CD1c-positive myeloid dendritic cell (primary cell): ENCODE data around the gene CHIC2.
"Not testable (repeated sequence)": the region's sequence is repeated elsewhere in the genome, so short reads cannot be mapped to it uniquely, and the experiment has no call there.

Experiments
- DNase-seq: peaks from one replicate; pipeline ENCODE4 v3.0.0-alpha.2; 2016; ENCODE audit errors: extremely low spot score

The CHIC2 gene

GRCh38 chr4:54061067-54061466 is 3.3 kb downstream of the CHIC2 start:
- no peak for DNase-seq

- no peak for DNase-seq
Measured at GRCh38 chr4:54060116-54060515, 4.3 kb downstream of the CHIC2 start.

- DNase-seq: no peak
Measured at GRCh38 chr4:54058171-54058570, 6.2 kb downstream of the CHIC2 start.

- no peak for DNase-seq
Measured at GRCh38 chr4:54056360-54056759, 8.0 kb downstream of the CHIC2 start.

- DNase-seq: no peak
Measured at GRCh38 chr4:54055494-54055893, 8.9 kb downstream of the CHIC2 start.

- DNase-seq: no peak
Measured at GRCh38 chr4:54054501-54054900, 9.9 kb downstream of the CHIC2 start.

- peak; percentile 27 for DNase-seq
Measured at GRCh38 chr4:54053322-54053721, 11.1 kb downstream of the CHIC2 start.

GRCh38 chr4:54050214-54050904 is 14.0 kb downstream of the CHIC2 start:
- no peak for DNase-seq

GRCh38 chr4:54043630-54044029 is 20.8 kb downstream of the CHIC2 start:
- DNase-seq: not testable (repeated sequence)

- no peak for DNase-seq
Measured at GRCh38 chr4:54041933-54042332, 22.5 kb downstream of the CHIC2 start.

- DNase-seq: no peak
Measured at GRCh38 chr4:54041100-54041499, 23.3 kb downstream of the CHIC2 start.

- DNase-seq: no peak
Measured at GRCh38 chr4:54038056-54038455, 26.3 kb downstream of the CHIC2 start.

GRCh38 chr4:54036184-54036583 is 28.2 kb downstream of the CHIC2 start:
- DNase-seq: no peak

GRCh38 chr4:54032558-54033135 is 31.8 kb downstream of the CHIC2 start:
- DNase-seq: peak; percentile 58

GRCh38 chr4:54027311-54027710 is 37.1 kb downstream of the CHIC2 start:
- DNase-seq: no peak

- no peak for DNase-seq
Measured at GRCh38 chr4:54025582-54025981, 38.8 kb downstream of the CHIC2 start.

GRCh38 chr4:54023019-54023418 is 41.4 kb downstream of the CHIC2 start:
- not testable (repeated sequence) for DNase-seq

- DNase-seq: no peak
Measured at GRCh38 chr4:54017974-54018373, 46.4 kb downstream of the CHIC2 start.

GRCh38 chr4:54017308-54017707 is 47.1 kb downstream of the CHIC2 start:
- no peak for DNase-seq

GRCh38 chr4:54016504-54016903 is 47.9 kb downstream of the CHIC2 start:
- no peak for DNase-seq

- DNase-seq: no peak
Measured at GRCh38 chr4:54015423-54016030, 48.9 kb downstream of the CHIC2 start.

GRCh38 chr4:54014666-54015160 is 49.7 kb downstream of the CHIC2 start:
- no peak for DNase-seq

GRCh38 chr4:54011201-54011600 is 53.2 kb downstream of the CHIC2 start:
- DNase-seq: no peak
